ENCODE results near the gene CCDC18.

GRCh38 chr1:93238425-93238824 lies 57.9 kb downstream of the CCDC18 start:
- no peak for TF ChIP-seq CTCF (IDR thresholded peaks at IDR 0.05)
- TF ChIP-seq EP300 (IDR thresholded peaks at IDR 0.05), result no peak
- TF ChIP-seq POLR2AphosphoS5 (IDR thresholded peaks at IDR 0.05), result no peak

Data from esophagus muscularis mucosa (tissue), 4 donors.